ENCODE results near the gene DISC1.

- TF ChIP-seq CTCF (IDR thresholded peaks at IDR 0.05; ENCODE audit: insufficient read depth, low read length, poor library complexity, severe bottlenecking) (no peak), EZH2phosphoT487 (conservative IDR thresholded peaks at IDR 0.05; ENCODE audit: low read length) (no peak)
These were observed 104.7 kb downstream of the DISC1 start for GRCh38 chr1:231731268-231731667.
